Activated gamma-delta T cell treated with Interleukin-2 at 50 U/mL for 16 hours (primary cell): ENCODE results near the gene CMKLR1.

Experiments
- DNase-seq: peaks from one replicate; pipeline ENCODE4 v3.0.0-alpha.2; 2020

CMKLR1 gene, protein sequence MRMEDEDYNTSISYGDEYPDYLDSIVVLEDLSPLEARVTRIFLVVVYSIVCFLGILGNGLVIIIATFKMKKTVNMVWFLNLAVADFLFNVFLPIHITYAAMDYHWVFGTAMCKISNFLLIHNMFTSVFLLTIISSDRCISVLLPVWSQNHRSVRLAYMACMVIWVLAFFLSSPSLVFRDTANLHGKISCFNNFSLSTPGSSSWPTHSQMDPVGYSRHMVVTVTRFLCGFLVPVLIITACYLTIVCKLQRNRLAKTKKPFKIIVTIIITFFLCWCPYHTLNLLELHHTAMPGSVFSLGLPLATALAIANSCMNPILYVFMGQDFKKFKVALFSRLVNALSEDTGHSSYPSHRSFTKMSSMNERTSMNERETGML

DNA sequence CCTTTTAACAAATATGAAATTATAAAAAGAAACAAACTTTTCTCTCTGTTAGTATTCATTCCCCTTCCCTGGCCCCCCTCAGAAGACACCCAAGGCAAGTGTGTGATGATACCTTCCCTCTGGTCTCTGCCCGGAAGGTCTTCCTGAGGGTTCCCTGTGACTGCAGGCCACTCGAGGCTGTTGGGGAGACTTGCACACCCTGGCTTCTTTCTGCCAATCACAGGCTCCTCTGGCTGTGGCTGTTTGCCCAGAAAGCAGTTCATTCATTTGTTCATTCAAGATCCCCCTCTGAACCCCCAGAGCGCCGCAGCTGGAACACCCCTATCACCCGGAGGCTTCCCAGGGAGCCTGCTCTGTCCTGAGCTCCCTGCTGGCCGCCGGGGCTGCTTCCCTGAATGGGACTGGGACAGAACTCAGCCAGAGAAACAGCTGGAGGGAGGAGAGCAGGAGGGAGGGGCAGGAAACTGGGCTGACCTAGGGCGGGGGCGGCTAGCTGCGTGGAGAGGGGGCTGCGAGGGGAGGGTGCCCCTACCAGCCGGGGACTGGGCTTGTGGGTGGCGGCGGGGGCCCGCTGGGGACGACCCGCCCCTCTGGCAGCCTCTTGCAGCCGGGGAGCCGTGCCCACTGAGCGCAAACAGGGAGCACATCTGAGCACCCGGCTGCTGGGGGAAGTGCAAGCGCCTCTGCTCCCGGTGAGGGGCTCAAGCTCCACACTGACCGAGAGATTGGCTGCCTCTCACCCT, at the start of gene CMKLR1:
CMKLR1 (minus strand) TSS at position 397 of the 743 bp plus-strand sequence. CDS start 45,720 bp downstream, outside the sequence.
- no peak for DNase-seq

DNA sequence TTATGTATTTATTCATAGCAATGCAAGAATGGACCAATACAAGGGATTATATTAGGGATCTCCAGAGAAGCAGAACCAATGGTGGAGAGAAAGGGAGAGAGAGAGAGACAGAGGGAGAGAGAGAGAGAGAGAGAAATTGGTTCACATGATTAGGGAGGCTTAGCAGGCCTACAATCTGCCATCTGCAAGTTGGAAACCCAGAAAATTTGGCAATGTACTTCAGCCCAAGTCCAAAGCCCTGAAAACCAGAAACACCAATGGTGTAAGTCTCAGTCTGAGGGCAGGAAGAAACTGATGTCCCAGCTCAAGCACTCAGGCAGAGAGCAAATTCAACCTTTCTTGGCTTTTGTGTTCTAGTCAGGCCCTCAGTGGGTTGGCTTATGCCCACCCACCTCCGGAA, 48.7 kb upstream of the CMKLR1 start:
- DNase-seq: no peak

DNA sequence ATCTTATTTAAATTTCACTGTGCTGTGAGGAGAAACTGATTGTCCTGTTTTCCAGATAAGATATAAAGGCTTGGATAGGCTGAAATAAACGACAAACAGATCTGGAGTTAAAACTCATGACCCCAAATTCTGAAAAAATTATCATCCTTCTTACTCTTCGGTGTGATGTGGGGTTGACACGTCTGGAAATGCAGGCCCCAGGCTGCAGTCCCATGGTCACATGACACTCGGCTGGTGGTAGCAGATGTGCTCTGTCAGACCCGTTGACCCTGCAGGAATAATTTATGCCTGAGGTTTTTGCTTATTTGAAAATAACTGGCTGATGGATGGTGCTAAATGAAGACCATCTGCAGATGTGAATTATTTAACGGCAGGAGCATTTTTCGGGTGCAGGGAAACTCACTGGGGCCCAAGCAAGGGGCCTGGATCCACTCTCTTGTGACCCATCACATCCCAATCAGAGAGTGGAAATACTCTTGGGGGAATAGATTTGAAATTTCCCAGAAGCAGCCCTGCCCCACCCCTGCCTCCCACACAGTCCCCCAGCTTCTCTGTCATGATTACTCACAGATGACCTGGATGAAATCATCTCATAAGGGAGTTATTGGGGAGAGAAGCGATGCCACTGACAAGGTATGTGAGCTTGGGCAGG, 47.7 kb upstream of the CMKLR1 start:
- DNase-seq: no peak

DNA sequence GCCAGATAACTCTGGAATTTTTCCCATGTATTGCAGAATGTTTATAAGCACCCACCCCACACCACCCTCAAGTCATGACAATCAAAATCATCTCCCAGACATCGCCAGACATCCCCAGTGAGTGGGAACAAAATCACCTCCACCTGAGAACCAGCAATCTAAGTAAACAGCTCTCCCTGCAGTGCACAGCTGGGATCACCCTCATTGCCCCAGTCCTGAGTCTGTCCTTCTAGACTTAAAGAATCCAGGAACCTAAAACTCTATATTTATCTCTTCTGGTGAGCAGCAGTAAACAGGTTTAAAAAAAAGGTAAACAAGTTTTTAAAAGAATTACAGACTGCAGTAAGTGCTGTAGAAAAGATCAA, 43.3 kb upstream of the CMKLR1 start:
- no peak for DNase-seq

DNA sequence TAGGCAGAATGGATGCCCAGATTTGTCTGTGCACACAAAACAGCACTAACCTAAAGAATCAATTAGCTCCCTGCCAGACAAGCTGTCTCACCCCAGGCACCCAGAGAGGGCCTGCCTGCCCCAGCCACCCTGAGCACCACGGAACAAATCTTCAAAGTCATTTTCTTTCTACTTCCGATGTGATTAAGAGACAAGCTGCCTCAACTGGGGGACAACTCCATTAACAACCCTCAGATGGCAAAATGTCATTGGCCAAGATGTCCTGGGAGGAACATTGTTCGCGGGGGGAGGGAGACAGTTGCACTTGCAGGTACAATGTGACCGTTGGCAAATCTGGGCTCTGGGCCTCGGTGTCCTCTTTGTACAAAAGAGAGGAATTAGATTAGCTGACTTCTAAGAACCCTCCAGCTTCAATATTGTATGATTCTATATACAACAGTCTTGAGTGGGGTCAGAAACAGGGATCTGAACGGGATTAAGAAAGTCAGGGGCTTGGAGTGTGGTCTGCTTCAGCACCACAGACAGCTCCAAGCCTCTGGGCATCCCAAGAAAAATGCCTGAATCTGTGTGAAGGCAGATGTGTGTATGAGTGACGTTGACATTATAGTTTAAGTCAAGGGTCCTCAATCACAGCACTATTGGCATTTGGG, 42.8 kb upstream of the CMKLR1 start:
- no peak for DNase-seq

DNA sequence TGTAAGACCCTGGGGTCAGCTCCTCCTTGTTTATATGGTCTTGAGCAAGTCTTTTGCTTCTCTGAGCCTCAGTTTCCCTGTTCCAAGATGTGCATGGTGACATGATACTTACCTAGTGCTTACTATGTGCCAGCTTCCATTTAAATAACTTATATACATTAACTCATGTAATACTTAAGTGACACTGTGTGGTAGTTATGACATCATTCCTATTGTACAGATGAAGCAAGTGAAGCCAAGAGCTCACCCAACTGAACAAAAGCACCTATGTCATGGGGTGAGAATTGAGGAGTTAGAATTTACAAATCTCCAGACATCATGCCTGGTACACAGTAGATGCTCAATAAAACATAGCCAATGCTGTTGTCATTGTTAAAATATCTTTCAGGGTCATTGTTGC, 41.3 kb upstream of the CMKLR1 start:
- no peak for DNase-seq

DNA sequence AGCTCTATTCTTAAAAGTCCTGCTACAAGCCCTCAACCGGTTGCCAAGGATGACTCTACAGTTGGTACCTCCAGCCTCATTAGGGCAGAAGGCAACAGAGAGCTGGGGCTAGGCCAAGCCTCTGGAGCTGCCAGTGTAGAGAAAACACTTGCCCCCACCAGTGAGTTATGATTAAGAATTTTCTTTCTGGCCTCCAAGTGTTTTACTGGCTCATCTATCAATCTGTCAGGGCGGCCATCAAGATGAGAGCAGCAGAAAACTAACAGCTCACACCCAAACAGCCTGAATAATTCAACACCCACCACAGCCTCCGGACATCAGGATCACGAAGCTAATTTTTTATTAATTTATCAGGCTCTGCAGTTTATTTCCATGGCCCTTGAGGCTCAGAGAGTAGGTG, 40.7 kb upstream of the CMKLR1 start:
- DNase-seq: no peak

DNA sequence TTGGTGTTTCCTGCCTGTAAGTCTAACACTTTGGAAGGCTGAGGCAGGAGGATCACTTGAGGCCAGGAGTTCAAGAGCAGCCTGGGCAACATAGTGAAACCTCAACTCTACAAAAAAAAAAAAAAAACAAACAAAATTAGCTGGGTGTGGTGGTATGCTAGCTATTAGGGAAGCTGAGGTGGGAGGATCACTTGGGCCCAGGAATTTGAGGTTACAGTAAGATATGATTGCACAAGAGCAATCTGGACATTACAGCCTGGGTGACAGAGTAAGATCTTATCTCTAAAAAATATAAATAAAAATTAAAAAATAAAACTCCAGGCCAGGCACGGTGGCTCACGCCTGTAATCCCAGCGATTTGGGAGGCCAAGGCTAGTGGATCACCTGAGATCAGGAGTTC, 39.8 kb upstream of the CMKLR1 start:
- no peak for DNase-seq

DNA sequence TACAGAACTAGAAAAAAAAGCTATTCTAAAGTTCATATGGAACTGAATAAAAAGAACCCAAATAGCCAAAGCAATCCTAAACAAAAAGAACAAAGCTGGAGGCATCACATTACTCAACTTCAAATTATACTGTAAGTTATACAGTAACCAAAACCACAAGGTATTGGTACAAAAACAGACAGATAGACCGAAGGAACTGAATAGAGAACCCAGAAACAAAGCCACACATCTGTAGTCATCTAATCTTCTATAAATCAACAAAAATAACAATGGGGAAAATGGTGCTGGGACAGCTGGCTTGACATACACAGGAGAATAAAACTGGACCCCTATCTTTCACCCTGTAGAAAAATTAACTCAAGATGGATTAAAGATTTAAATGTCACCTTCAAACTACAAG, 38.1 kb upstream of the CMKLR1 start:
- DNase-seq: no peak

DNA sequence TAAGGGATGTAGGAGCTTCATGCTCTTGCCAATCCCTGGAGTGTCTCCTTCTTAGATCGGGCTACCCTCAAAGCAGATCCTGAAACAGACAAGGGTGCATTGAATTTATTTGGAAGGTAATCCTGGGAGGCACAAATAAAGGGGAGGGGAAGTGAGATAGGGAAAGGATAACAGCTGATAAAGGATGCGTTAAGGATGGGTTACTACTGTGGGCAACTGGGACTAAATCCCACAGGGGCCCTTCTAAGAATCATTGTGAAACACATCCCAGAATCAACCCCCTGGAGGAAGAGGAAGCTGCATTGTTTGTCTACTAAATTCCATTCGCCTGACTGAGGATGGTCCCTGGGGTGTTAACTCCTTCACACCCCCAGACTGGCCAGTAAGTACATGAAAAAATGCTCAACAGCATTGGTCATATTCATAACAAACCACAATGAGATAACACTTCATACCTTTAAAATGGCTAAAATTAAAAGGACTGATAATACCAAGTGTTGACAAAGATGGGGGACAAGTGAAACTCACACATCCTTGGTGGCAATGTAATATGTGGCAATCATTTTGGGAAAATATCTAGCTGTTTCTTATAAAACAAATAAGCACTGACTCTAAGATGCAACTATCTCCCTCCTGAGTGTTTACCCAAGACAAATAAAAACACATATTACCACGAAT, 37.0 kb upstream of the CMKLR1 start:
- DNase-seq: no peak

DNA sequence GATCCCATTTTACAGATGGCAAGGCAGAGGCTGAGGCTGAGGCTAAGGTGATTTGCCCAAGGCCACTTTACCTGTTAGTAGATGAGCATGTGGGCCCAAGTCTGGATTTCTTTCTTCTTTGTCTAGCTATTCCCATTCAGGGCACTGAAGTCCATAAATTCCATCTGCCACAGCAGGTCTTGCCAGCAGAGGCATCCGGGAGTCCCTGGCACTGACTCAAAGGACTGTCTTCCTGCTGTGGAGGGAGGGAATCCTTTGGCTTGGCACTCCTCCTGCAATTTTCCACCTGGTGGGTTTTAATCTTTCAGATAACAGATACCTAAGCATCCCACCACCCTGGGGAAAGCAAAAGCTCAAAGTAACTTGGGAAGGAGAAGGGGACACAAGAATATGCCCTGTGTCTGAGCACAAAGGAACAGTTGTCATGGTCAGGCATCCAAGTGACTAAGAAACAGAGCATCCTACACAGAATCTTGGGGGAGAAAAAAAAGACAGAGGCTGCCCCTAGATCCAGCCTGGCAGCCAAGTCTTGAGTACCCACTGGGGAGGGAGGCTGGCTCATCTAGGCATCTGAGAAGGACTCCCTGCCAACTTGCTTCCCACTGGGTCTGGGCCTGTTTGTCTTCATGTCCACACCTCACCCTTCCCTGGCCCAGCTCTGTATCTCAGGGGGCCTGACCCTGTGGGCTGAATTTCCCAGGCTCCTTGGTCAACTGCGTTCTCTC, 35.6 kb upstream of the CMKLR1 start:
- DNase-seq: no peak

DNA sequence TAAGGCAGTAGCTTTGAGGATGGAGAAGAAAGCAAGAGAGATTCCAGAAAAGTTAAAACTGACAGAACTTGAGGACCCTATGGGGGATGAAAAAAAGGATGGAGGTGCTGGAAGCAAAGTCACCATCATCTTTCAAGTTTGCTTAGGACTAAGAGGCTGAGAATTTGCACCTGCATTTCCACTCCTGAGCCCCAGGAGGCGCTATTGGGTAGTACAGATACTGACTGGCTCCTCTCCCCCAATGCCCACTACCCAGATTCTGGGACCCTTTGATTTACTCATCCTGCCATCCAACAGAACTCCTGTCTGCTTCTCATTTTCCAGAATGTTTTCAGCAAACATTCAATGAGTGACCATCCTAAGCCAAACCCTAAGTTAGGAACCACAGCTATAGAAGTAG, 34.0 kb upstream of the CMKLR1 start:
- DNase-seq: no peak

DNA sequence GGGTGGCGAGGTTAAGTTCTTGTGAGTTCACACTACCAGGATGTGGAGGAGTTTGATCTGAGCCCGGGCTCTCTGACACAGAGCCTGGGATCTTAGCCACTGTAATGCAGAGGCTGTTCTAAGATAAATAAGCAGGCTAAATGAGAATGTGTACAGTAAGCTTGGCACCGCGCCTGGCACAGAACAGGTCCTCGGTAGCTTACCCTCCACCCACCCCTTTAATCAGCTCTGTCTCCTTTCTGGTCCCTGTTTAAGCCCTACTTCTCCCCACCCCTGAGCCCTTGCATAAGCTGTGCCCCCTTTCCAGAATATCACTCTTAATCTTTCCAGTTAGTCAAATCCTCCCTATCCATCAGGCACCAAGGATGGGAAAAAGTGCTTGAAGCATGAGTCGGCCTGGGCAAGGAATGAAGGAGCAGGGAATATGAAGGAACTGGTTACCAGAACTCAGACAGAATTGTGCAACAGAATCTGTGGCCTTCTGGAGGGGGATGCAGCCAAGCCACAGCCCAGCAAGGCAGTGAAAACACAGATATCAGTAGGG, 32.8 kb upstream of the CMKLR1 start:
- DNase-seq: no peak

DNA sequence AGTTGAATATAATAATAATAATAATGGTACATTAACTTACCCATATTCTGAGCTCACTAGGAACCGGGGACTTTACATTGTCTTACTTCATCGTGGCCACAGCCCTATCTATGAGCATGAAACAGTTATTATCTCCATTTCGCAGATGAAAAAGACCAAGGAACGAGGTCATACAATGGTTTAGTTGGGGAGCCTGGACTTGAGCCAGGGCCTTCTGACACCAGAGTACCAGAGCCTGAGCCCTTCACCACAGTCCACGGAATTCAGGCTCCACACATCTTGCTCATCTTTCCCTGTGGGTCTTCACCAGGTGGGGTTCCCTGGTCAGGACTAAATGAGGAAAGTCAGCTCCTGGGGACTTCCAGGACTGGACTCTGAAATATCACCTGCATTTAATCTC, 31.3 kb upstream of the CMKLR1 start:
- no peak for DNase-seq

DNA sequence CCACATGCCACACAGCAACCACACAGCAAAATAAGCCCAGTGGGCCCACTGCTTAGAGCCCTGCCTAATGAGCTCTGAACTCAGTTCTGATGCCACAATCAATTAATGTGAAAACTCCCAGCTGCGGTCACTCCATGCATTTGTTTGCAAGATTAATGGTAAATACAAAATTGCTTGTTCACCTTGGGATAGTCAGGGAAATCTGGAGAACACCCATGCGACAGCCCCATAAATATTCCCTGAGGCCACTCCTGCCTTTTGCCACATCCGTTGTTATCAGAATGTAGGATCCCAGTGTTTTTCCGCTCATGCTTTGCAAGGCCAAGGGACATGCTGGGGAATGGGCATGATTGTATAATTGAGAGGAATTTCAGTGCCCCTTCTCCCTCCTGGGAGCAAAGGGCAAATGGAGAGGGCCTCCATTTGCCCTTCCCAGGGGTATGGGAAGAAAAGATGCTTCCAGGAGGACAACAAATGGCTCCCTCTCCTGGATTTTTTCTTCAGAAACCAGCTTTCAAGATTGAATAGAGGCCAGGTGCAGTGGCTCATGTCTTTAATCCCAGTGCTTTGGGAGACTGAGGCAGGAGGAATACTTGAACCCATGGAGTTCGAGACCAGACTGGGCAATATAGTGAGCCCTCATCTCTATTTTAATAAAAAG, 30.8 kb upstream of the CMKLR1 start:
- DNase-seq: no peak

DNA sequence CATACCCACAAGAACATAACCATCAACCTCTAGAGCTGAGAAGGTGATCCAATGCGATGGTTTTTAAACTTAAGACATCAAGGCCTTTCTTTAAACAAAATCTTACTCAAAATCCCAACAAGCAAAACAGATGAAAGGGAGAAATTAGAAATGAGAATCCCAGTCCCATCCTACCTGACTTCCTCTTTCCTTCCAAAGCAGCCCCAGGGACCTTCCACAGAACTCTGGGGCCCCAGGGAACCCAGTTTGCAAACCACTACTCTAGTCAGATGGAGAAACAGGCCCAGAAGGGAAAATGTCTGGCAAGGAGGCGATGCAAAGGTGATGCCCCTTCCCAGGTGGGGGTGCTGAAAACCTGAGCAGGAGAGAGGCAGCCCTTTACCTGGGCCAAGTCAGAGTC, 29.0 kb upstream of the CMKLR1 start:
- DNase-seq: no peak

DNA sequence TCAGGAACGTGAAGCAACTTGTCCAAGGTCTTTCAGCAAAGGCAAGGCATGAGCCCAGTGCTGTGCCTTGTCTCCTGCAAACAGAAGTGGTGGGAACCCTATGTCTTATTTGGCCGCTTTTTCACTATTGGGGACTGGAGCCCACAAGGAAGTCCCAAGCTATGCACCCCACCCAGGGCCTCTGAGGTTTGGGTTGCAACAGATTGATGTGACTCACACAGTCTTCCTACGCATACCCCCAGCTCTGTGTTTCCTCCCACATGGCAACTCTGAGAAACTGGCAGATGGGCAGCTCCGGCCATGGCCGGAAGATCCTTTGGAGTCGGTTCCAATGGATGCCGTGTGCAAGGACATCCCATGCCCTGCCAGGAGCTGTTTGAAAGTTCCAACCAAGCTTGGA, 28.3 kb upstream of the CMKLR1 start:
- DNase-seq: no peak

DNA sequence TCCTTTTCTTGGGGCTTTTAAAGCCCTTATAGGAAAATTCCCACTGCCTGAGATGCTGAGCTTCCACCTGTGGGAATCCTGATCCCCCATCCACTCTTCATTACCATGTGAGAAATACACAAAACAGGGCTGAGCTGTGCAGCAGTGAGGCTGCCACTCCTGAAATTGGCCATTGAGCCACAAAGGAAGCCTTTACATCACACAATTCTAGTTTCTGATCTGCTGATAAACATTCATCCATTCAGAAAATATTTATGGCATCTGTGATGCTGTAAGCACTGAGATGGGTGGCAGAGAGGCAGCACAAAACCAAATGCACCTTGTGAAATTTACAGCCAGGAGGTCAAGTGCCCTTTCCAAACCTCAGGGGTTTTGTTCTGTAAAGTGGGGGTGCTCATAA, 26.2 kb upstream of the CMKLR1 start:
- no peak for DNase-seq

DNA sequence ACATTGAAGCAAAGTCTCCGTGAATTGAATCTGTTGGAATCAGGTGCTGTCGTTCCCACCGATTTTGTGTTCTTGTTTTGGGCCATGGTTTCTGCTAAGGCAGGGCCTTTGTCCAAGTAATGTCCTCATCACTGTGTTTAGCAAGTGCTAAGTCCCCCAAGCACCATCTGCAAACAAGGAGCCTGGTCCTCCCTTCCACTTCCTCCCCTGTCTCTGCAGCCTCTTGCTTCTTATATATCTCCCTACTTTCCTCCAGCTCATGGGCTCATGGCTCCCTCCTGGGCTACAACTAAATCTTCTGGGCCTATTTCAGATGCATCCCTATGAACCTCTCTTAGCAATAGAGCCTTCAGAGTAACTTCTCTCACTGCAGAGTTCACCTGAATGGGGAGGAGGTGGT, 25.8 kb upstream of the CMKLR1 start:
- DNase-seq: no peak

DNA sequence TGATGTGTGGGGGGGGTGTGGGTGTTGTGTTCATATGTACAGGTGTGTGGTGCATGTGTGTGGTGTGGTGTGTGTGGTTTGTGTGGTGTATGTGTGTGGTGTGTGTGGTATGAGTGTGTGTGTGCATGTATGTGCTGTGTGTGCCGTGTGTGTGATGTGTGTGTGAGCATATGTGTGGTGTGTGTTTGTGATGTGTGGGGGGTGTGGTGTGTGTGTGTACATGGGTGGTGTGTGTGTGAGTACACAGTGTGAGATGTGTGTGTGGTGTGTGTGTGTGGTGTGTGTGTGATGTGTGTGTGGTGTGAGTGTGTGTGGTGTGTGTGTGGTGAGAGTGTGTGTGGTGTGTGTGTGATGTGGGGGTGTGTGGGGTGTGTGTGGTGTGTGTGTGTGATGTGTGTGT, 24.5 kb upstream of the CMKLR1 start:
- no peak for DNase-seq

DNA sequence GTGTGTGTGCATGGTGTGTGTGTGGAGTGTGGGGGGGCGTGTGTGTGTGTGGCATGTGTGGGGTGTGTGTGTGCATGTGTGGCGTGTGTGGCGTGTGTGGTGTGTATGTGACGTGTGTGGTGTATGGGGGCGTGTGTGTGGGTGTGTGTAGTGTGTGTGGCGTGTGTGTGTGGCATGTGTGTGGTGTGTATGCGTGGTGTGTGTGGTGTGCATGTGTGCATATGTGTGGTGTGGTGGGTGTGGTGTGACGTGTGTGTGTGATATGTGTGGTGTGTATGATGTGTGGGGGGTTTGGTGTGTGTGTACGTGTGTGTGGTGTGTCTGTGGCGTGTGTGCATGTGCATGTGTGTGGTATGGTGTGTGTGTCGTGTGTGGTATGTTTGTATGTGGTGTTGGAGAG, 24.1 kb upstream of the CMKLR1 start:
- DNase-seq: no peak
